ENCODE measurements around the gene YJEFN3.

YJEFN3 gene

GRCh38 chr19:19563348-19563848 is 34.7 kb downstream of the YJEFN3 start:
- TF ChIP-seq CTCF (IDR thresholded peaks at IDR 0.05; ENCODE audit: low read depth, low read length), result no peak
- no peak overlapping the region for H3K4me3 ChIP-seq (ENCODE audit: low read depth, low read length)

GRCh38 chr19:19566306-19566705 is 37.6 kb downstream of the YJEFN3 start:
- no peak overlapping the region for H3K4me3 ChIP-seq (ENCODE audit: low read depth, low read length)
- no peak for TF ChIP-seq CTCF (IDR thresholded peaks at IDR 0.05; ENCODE audit: low read depth, low read length)

- TF ChIP-seq CTCF (IDR thresholded peaks at IDR 0.05; ENCODE audit: low read depth, low read length), result no peak
- no peak overlapping the region for H3K4me3 ChIP-seq (ENCODE audit: low read depth, low read length)
Measured at GRCh38 chr19:19567391-19567790, 38.7 kb downstream of the YJEFN3 start.

- TF ChIP-seq CTCF (IDR thresholded peaks at IDR 0.05; ENCODE audit: low read depth, low read length), result no peak
Measured at GRCh38 chr19:19568802-19569756, 40.4 kb downstream of the YJEFN3 start.

GRCh38 chr19:19570571-19570970 is 41.9 kb downstream of the YJEFN3 start:
- TF ChIP-seq CTCF (IDR thresholded peaks at IDR 0.05; ENCODE audit: low read depth, low read length), result no peak
- H3K4me3 ChIP-seq (ENCODE audit: low read depth, low read length), result no peak overlapping the region

More at GRCh38 chr19:19568802-19569756, 40.4 kb downstream of the YJEFN3 start:
- no peak overlapping the region for H3K4me3 ChIP-seq (ENCODE audit: low read depth, low read length)

GRCh38 chr19:19571071-19571786 is 42.5 kb downstream of the YJEFN3 start:
- no peak for TF ChIP-seq CTCF (IDR thresholded peaks at IDR 0.05; ENCODE audit: low read depth, low read length)

More at GRCh38 chr19:19571071-19571786, 42.5 kb downstream of the YJEFN3 start:
- H3K4me3 ChIP-seq (ENCODE audit: low read depth, low read length), result no peak overlapping the region
